ENCODE measurements around the gene KCNG4.
A peak's percentile ranks its signal among the peaks of the same experiment; 100 is the strongest.
"Not testable (repeated sequence)": the region's sequence is repeated elsewhere in the genome, so short reads cannot be mapped to it uniquely, and the experiment has no call there.

KCNG4 gene

GRCh38 chr16:84205976-84206691 lies 33.7 kb downstream of the KCNG4 start:
- no peak for DNase-seq (ENCODE audit: low spot score)

GRCh38 chr16:84205123-84205522 lies 34.7 kb downstream of the KCNG4 start:
- DNase-seq (ENCODE audit: low spot score), result not testable (repeated sequence)

- DNase-seq (ENCODE audit: low spot score), result not testable (repeated sequence)
Observed at GRCh38 chr16:84204551-84204950, 35.3 kb downstream of the KCNG4 start.

- DNase-seq (ENCODE audit: low spot score), result peak; percentile 56
Observed at GRCh38 chr16:84199861-84200260, 40.0 kb downstream of the KCNG4 start.

GRCh38 chr16:84199097-84199496 lies 40.7 kb downstream of the KCNG4 start:
- no peak for DNase-seq (ENCODE audit: low spot score)

GRCh38 chr16:84198401-84198800 lies 41.4 kb downstream of the KCNG4 start:
- DNase-seq (ENCODE audit: low spot score), result no peak

- no peak for DNase-seq (ENCODE audit: low spot score)
Observed at GRCh38 chr16:84197466-84198128, 42.2 kb downstream of the KCNG4 start.

- DNase-seq (ENCODE audit: low spot score), result no peak
Observed at GRCh38 chr16:84196727-84197394, 43.0 kb downstream of the KCNG4 start.

- no peak for DNase-seq (ENCODE audit: low spot score)
Observed at GRCh38 chr16:84196101-84196500, 43.7 kb downstream of the KCNG4 start.

- DNase-seq (ENCODE audit: low spot score), result no peak
Observed at GRCh38 chr16:84195201-84196093, 44.4 kb downstream of the KCNG4 start.

GRCh38 chr16:84194470-84195200 lies 45.2 kb downstream of the KCNG4 start:
- no peak for DNase-seq (ENCODE audit: low spot score)

GRCh38 chr16:84194018-84194417 lies 45.8 kb downstream of the KCNG4 start:
- DNase-seq (ENCODE audit: low spot score), result no peak

GRCh38 chr16:84193480-84193879 lies 46.3 kb downstream of the KCNG4 start:
- DNase-seq (ENCODE audit: low spot score), result no peak

- DNase-seq (ENCODE audit: low spot score), result no peak
Observed at GRCh38 chr16:84191466-84191865, 48.3 kb downstream of the KCNG4 start.

- DNase-seq (ENCODE audit: low spot score), result no peak
Observed at GRCh38 chr16:84190731-84191388, 49.0 kb downstream of the KCNG4 start, which contains the start of gene ADAD2. Gene ADAD2, plus strand, starts transcription at chr16:84191157. Its CDS starts 74 bp downstream, at chr16:84191231.

- peak; percentile 95 for DNase-seq (ENCODE audit: low spot score)
Observed at GRCh38 chr16:84186685-84187437, 53.0 kb downstream of the KCNG4 start, which contains the start of gene TAF1C. Gene TAF1C, minus strand, starts transcription at chr16:84187057. Its CDS starts 2,069 bp downstream, at chr16:84184988.

- no peak for DNase-seq (ENCODE audit: low spot score)
Observed at GRCh38 chr16:84184775-84185174, 55.0 kb downstream of the KCNG4 start.

- peak; percentile 17 for DNase-seq (ENCODE audit: low spot score)
Observed at GRCh38 chr16:84183911-84184591, 55.8 kb downstream of the KCNG4 start.

- DNase-seq (ENCODE audit: low spot score), result no peak
Observed at GRCh38 chr16:84183572-84183875, 56.3 kb downstream of the KCNG4 start.
